HG03175 (cell line): Measurements from ENCODE around the gene RIPK1.
"Not testable (repeated sequence)": the region's sequence is repeated elsewhere in the genome, so short reads cannot be mapped to it uniquely, and the experiment has no call there.

Experiments used
- ATAC-seq: cut with Tn5 transposase; IDR thresholded peaks from one replicate; pipeline ENCODE4 v1.9.1; 2021; ENCODE audit warnings: mild to moderate bottlenecking, moderate library complexity; ENCODE audit not compliant: unreplicated experiment

Gene RIPK1

GRCh38 chr6:3133515-3133914 is 65.2 kb downstream of the RIPK1 start:
- ATAC-seq: no peak

GRCh38 chr6:3135668-3136291 is 67.5 kb downstream of the RIPK1 start:
- ATAC-seq: no peak

GRCh38 chr6:3136292-3137011 is 68.2 kb downstream of the RIPK1 start:
- no peak for ATAC-seq

DNA sequence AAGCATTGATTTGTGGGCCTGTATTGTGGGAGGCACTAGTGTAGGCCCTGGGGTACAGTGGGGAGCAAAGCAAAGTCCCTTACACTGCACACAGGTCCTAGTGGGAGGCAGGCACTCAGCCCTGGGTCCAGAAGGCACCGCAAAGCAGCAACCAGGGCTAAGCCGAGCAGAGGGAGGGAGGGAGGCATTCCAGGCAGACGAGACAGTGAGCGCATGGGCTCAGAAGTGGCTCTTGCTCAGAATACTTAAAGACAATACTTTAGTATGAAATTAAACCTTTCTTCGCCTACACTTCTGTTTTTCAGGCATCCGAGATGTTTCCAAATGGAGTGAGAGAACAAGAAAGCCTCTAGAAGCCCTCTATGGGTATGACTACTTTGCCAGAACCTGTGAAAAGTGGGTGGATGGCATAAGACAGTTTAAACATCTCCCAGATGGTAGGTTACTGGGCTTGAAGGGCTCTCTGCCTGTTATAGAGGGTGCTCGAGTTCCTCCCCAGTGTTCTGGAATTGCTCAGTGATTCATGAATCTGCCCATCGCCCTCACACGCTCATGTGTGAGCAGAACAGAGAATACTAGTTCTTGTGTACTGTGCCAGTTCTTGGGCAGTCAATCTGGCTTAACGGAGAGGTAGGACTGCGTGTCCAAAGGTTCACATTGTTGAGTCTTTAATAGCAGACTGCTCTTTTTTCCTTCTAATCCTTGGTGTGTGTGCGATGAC is 68.9 kb downstream of the RIPK1 start:
- ATAC-seq: no peak

DNA sequence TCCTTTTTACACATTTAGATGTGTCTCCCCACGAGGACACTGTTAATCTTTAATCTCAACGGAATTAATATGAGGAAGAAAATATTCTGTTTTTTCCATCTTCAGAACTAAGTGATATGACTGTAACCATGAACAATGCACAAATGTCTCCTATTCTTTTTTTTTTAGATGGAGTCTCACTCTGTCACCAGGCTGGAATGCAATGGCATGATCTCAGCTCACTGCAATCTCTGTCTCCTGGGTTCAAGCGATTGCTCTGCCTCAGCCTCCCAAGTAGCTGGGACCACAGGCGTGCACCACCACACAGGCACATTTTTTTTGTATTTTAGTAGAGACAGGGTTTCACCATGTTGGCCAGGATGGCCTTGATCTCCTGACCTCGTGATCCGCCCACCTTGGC is 69.6 kb downstream of the RIPK1 start:
- not testable (repeated sequence) for ATAC-seq

DNA sequence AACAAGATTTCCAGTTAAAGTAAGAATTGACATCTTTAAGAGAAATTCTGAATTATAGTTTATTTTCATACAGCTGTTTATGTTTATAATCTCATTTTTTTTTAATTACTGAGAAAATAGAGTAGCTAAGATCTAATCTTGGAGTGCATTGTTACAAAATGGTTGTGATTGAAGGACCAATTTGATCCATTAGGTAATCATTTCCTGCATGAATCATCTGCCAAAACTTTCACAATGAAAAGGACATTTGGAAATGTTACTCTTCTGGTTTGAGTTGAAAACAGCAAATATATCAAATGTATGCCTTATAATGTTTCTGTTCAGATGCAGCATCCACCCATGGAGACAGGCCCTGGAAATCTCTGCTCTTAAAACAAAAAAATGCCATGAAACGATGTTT is 70.0 kb downstream of the RIPK1 start:
- ATAC-seq: no peak

DNA sequence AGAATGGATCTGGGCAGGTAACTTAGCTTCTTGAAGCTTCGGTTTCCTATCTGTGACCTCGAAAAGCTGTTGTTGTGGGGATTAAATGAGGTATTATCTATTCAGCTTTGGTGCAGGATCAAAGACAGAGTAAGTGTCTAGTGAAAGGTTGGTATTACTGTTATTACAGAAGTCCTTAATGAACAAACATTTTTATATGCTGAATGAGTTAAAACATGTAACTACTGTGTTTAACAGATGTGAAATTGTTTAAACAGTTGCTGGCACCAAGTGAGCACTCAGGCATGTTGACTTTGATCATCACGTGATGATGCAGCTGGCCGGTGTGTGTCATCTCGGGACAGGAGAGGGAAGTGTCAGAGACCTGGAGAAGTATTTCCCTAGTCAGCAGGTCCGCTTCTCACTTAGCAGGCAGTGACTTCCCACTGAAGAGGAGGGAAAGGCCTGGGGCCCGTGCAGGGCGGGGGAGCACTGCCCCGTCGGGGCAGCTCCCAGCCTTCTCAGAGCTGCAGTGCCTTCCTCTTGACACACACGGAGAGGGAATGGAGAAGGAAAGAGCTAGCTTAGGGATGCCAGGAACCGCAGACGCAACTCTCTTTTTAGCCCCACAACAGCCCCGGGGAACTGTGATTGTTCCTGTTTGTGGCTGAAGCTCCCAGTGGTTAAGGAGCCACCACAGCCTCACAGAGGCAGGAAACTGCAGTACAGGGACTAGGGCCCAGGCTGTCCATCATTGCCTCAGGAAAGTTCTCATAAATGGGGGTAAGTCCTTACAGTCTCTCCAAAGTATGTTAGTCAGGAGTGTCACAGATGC is 71.0 kb downstream of the RIPK1 start:
- ATAC-seq: no peak

DNA sequence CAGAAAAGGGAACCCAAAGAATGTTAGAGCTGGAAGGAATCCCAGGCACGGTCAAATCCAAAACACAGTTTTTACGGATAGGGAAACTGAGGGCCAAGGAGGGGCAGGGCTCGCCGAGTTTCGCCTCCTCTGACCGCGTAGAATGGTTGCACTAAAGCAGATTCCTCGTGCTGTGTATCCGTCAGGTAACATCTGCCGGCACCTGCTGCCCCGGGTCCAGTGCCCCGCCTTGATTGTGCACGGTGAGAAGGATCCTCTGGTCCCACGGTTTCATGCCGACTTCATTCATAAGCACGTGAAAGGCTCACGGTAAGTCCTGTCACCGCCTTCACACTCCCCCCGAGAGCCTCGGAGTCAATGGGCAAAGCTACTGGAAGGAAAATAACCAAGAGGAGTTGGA is 71.9 kb downstream of the RIPK1 start:
- no peak for ATAC-seq

GRCh38 chr6:3142536-3142935 is 74.2 kb downstream of the RIPK1 start:
- no peak for ATAC-seq

- no peak for ATAC-seq
Observed at GRCh38 chr6:3143158-3143557, 74.9 kb downstream of the RIPK1 start.

- ATAC-seq: no peak
Observed at GRCh38 chr6:3144571-3144970, 76.3 kb downstream of the RIPK1 start.

- ATAC-seq: no peak
Observed at GRCh38 chr6:3147914-3148757, 79.8 kb downstream of the RIPK1 start.

DNA sequence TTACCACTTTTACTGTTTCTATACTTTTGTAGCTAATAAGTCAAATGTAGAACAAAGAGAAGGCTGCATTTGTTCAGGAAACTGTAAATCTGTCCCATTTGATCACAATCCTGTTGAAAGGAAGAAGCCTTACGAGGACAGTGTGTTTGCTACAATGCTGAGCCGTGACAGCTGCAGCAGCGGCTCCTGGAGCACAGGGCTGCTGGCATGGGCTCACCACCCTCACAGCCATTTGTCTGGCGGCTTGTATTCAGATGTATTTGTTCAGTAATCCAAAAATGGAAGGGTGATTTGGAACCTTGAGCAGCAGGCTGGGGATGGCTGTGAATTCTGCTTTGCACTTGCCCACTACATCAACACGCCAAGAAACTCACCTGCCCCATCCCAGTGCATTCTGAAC is 83.4 kb downstream of the RIPK1 start:
- no peak for ATAC-seq

DNA sequence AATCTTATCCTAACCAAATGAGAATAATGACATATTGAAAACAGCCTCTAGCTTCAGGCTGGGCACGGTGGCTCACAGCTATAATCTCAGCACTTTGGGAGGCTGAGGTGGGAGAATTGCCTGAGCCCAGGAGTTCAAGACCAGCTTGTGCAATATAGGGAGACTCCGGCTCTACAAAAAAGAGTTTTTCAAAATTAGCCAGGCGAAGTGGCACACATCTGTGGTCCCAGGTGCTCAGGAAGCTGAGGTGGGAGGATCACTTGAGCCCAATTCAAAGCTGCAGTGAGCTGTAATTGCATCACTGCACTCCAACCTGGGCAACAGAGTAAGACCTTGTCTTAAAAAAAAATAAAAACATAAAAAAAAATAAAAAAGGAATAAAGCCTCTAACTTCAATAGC is 84.4 kb downstream of the RIPK1 start:
- no peak for ATAC-seq

DNA sequence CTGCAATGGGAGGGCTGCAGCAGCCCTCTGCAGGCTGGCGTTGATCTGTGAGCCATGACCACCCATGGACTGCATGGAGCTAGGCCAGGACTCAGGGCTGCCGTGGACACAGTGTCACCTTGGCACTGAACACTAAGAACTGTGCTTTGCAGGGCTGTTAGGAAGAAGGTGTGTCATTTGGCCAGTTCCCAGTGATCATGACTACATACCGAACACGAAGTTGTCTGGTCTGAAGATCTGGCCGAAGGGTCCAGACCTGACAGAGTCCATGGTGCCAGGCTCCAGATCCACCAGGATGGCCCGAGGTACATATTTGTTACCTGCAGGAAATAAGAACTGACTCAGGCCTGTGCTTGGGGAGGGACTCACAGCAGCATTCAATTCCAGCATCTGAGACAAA is 87.1 kb downstream of the RIPK1 start:
- ATAC-seq: not testable (repeated sequence)

DNA sequence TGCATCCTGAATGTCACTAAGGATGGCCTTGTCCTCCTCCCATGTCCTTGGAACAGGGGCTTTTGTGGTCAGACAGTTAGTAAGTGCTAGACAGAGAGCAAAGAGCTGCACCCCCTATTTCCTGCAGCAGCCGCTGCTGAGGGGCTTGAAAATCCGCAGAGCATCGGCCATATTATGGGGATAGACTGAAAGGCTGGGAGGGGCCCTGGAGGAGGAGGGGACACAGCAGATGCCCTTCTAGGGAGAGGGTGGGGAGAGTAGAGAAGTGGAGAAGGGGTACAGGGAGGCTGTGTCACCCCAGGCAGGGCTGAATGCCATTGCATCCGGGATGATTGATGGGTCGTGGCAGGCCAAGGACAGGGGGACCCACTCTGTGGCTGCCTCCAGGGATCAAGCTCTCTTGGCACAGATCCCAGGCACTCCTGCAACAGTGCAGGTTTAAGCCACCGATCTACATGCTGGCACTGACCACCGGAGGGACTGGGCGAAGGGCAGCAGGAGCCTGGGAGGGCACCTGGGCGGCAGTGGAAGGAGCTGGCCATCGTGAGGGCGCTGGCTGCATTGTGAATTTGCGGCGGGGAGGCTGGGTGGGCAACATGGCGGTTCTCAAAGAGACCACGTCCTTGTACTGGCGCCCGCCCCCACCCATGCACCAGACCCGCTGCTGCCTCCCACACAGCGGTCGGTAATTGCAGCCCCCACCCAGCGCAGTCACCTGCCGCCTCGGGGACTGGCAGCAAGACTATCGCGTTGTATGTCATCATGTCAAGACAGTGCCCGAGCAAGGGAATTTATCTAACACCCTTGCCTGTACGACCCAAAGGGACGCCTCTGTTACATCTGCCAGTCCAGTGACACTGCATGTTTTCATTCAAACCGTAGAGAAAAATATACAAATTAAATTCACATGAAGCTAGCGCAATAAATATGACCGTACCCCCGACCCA is 88.2 kb downstream of the RIPK1 start:
- not testable (repeated sequence) for ATAC-seq

GRCh38 chr6:3157131-3157933 is 89.0 kb downstream of the RIPK1 start, which contains the start of gene TUBB2A:
TUBB2A (minus strand) TSS chr6:3157544; CDS start chr6:3157463, 81 bp downstream.
- ATAC-seq: peak; percentile 72
